Hepatocyte (in vitro differentiated cells): ENCODE results near the gene FMO3. TPM values are rescaled to one million over a fixed set of nuclear protein-coding genes. Genes with fewer than 3 reads are reported as not detected.

ENCODE experiments used
- DNase-seq: peaks from one replicate; pipeline ENCODE4 v3.0.0-alpha.2; 2016; ENCODE audit warnings: low spot score
- H2AFZ ChIP-seq: fragments of 200-600 bp; sonication (generic); 2 replicates; pipeline ENCODE4 v1.6.0; 2016; ENCODE audit warnings: antibody characterized with exemption, mild to moderate bottlenecking
- H3K27ac ChIP-seq: fragments of 200-600 bp; sonication (generic); 2 replicates; pipeline ENCODE4 v1.5.1; 2016; ENCODE audit warnings: mild to moderate bottlenecking
- H3K27me3 ChIP-seq: fragments of 200-600 bp; sonication (generic); 2 replicates; pipeline ENCODE4 v1.6.1; 2016
- H3K36me3 ChIP-seq: fragments of 200-600 bp; sonication (generic); replicated peaks from 2 replicates; pipeline ENCODE4 v1.5.1; 2016; ENCODE audit warnings: low read depth; ENCODE audit not compliant: insufficient read depth
- H3K4me1 ChIP-seq: fragments of 200-600 bp; sonication (generic); 2 replicates; pipeline ENCODE4 v1.5.1; 2016; ENCODE audit warnings: mild to moderate bottlenecking, moderate library complexity; ENCODE audit not compliant: insufficient read depth
- H3K4me2 ChIP-seq: fragments of 200-600 bp; sonication (generic); 2 replicates; pipeline ENCODE4 v1.6.0; 2016
- H3K4me3 ChIP-seq: fragments of 200-600 bp; sonication (generic); 2 replicates; pipeline ENCODE4 v1.5.1; 2016; ENCODE audit warnings: mild to moderate bottlenecking
- H3K79me2 ChIP-seq: fragments of 200-600 bp; sonication (generic); 2 replicates; pipeline ENCODE4 v1.6.0; 2017; ENCODE audit warnings: mild to moderate bottlenecking
- H3K9me2 ChIP-seq: fragments of 200-600 bp; sonication (generic); replicated peaks from 2 replicates; pipeline ENCODE4 v1.6.0; 2017; ENCODE audit warnings: mild to moderate bottlenecking; ENCODE audit not compliant: insufficient read depth
- H3K9me3 ChIP-seq: fragments of 200-600 bp; sonication (generic); 2 replicates; pipeline ENCODE4 v1.5.1; 2016; ENCODE audit warnings: low read depth, mild to moderate bottlenecking
- H4K20me1 ChIP-seq: fragments of 200-600 bp; sonication (generic); 2 replicates; pipeline ENCODE4 v1.6.0; 2016; ENCODE audit warnings: mild to moderate bottlenecking; ENCODE audit not compliant: insufficient read depth, poor library complexity, severe bottlenecking
- EZH2 ChIP-seq: fragments of 200-600 bp; sonication (generic); IDR thresholded peaks from 2 replicates; pipeline ENCODE4 v1.6.1; 2016; ENCODE audit warnings: antibody characterized with exemption, mild to moderate bottlenecking, borderline replicate concordance
- EZH2phosphoT487 ChIP-seq: fragments of 200-600 bp; sonication (generic); IDR thresholded peaks from one replicate; pipeline ENCODE4 v1.6.1; 2018; ENCODE audit warnings: antibody characterized with exemption, mild to moderate bottlenecking, low read depth, moderate library complexity; ENCODE audit not compliant: unreplicated experiment, severe bottlenecking
- WGBS: methylation state at CpG from one replicate; pipeline ENCODE4 v1.1.6; 2016; ENCODE audit warnings: low lambda C conversion rate; ENCODE audit errors: missing lambda C conversion rate; 5-methylcytosine and 5-hydroxymethylcytosine counted together
- polyA plus RNA-seq: library from polyadenylated mRNA; unstranded; fragments of >200 nt; fragmentation: Nextera tagmentation; extraction: Ambion mirVana; gene quantifications from 2 replicates; pipeline ENCODE4 v1.2.1, GENCODE V29; 2016
- total RNA-seq: library from RNA; depleted of rRNA; stranded (reverse); fragments of >200 nt; gene quantifications from 2 replicates; pipeline ENCODE4 v1.2.3, GENCODE V29; 2014
- TF ChIP-seq, protein P1 (sequence below): fragments of 200-600 bp; sonication (generic); IDR thresholded peaks from 2 replicates; pipeline ENCODE4 v1.5.1; 2016; ENCODE audit warnings: antibody characterized with exemption, mild to moderate bottlenecking; ENCODE audit not compliant: poor library complexity

The FMO3 gene
- total and polyA plus RNA-seq, 2 experiments from 2014 or later = 0.52 to 1.6 TPM

DNA sequence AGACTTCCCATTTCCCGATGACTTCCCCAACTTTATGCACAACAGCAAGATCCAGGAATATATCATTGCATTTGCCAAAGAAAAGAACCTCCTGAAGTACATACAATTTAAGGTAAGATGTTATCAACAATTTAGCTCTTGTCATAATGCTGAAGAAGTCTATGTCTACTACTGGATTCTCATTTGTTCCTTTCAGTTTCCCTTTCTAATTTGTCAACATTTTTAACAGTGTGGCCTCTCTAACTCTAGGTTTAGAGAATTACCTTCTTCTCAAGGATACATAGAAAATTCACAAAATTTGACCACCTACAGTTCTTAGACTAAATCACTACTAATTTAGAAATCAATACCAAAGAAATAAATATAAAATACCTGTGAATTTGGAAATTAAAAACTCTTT, 13.2 kb downstream of the FMO3 start:
- Histone ChIP-seq H3K4me3 (no peak overlapping the region), H2AFZ (no peak overlapping the region), H3K79me2 (no peaks in the 10 kb centered on the region), H3K4me2 (no peak overlapping the region), H3K9me3 (no peaks in the 10 kb centered on the region), H3K27me3 (no peaks in the 10 kb centered on the region), H3K27ac (no peak overlapping the region), H4K20me1 (no peaks in the 10 kb centered on the region), H3K4me1 (no peaks in the 10 kb centered on the region), H3K9me2 (no peaks in the 10 kb centered on the region), H3K36me3 (no peaks in the 10 kb centered on the region)
- WGBS = 100% methylated on average over 1 of the region's 1 CpG
- no peak for DNase-seq
- TF ChIP-seq EZH2phosphoT487 = no peak
- no peak for TF ChIP-seq EZH2
- TF ChIP-seq, protein P1, sequence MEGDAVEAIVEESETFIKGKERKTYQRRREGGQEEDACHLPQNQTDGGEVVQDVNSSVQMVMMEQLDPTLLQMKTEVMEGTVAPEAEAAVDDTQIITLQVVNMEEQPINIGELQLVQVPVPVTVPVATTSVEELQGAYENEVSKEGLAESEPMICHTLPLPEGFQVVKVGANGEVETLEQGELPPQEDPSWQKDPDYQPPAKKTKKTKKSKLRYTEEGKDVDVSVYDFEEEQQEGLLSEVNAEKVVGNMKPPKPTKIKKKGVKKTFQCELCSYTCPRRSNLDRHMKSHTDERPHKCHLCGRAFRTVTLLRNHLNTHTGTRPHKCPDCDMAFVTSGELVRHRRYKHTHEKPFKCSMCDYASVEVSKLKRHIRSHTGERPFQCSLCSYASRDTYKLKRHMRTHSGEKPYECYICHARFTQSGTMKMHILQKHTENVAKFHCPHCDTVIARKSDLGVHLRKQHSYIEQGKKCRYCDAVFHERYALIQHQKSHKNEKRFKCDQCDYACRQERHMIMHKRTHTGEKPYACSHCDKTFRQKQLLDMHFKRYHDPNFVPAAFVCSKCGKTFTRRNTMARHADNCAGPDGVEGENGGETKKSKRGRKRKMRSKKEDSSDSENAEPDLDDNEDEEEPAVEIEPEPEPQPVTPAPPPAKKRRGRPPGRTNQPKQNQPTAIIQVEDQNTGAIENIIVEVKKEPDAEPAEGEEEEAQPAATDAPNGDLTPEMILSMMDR = no peak

GRCh38 chr1:171107262-171107940, 16.7 kb downstream of the FMO3 start:
- Histone ChIP-seq H4K20me1 (no peaks in the 10 kb centered on the region), H3K4me3 (no peak overlapping the region), H3K9me2 (no peaks in the 10 kb centered on the region), H3K36me3 (no peaks in the 10 kb centered on the region), H3K9me3 (no peaks in the 10 kb centered on the region), H2AFZ (no peak overlapping the region), H3K27ac (no peak overlapping the region), H3K27me3 (no peaks in the 10 kb centered on the region), H3K79me2 (no peaks in the 10 kb centered on the region), H3K4me2 (no peak overlapping the region), H3K4me1 (no peaks in the 10 kb centered on the region)
- WGBS = 91% methylated on average over 3 of the region's 3 CpGs
- TF ChIP-seq, protein P1 = no peak
- no peak for TF ChIP-seq EZH2
- no peak for TF ChIP-seq EZH2phosphoT487
- no peak for DNase-seq

DNA sequence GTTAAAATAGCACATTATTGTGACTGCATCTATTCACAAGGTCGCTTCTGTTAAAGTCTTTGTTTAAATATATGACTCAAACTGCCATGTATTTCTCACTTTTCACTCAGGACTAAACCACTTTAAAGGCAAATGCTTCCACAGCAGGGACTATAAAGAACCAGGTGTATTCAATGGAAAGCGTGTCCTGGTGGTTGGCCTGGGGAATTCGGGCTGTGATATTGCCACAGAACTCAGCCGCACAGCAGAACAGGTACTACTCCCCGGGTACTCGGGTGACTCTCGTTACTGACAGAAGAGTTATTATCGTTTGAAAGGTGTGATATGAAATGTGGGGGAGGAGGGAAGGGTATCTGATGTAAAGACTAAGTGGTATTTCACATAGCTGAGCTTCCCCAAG, 17.3 kb downstream of the FMO3 start:
- no peak overlapping the region for H3K27ac ChIP-seq
- H3K9me3 ChIP-seq = no peaks in the 10 kb centered on the region
- no peak overlapping the region for H2AFZ ChIP-seq
- H3K36me3 ChIP-seq = no peaks in the 10 kb centered on the region
- H3K4me1 ChIP-seq = no peaks in the 10 kb centered on the region
- TF ChIP-seq EZH2phosphoT487 = no peak
- no peak for TF ChIP-seq EZH2
- TF ChIP-seq, protein P1 = no peak
- no peaks in the 10 kb centered on the region for H3K27me3 ChIP-seq
- H3K4me2 ChIP-seq = no peak overlapping the region
- H3K9me2 ChIP-seq = no peaks in the 10 kb centered on the region
- WGBS = 88% methylated on average over 8 of the region's 8 CpGs
- no peak overlapping the region for H3K4me3 ChIP-seq
- H4K20me1 ChIP-seq = no peaks in the 10 kb centered on the region
- DNase-seq = no peak
- H3K79me2 ChIP-seq = no peaks in the 10 kb centered on the region

GRCh38 chr1:171109966-171110365, 19.3 kb downstream of the FMO3 start:
- Histone ChIP-seq H3K4me3 (no peak overlapping the region), H3K9me2 (no peaks in the 10 kb centered on the region), H3K79me2 (no peaks in the 10 kb centered on the region), H3K27ac (no peak overlapping the region), H3K27me3 (no peaks in the 10 kb centered on the region), H4K20me1 (no peaks in the 10 kb centered on the region), H3K9me3 (no peaks in the 10 kb centered on the region), H3K36me3 (no peaks in the 10 kb centered on the region), H3K4me2 (no peak overlapping the region), H3K4me1 (no peaks in the 10 kb centered on the region), H2AFZ (no peak overlapping the region)
- DNase-seq = no peak
- TF ChIP-seq, protein P1 = no peak
- TF ChIP-seq EZH2 = no peak
- no peak for TF ChIP-seq EZH2phosphoT487
- WGBS = 92% methylated on average over 7 of the region's 7 CpGs
